H54 (cell line): Measurements from ENCODE around the gene SSU72.
"Not testable (repeated sequence)": the region's sequence is repeated elsewhere in the genome, so short reads cannot be mapped to it uniquely, and the experiment has no call there.

Experiments used
- DNase-seq: peaks from one replicate; pipeline ENCODE4 v3.0.0; 2011; ENCODE audit warnings: low spot score, mixed read lengths; ENCODE audit not compliant: insufficient read length
- FAIRE-seq: peaks from 3 replicates; lab custom pipeline; 2011; peaks lifted over from hg19 to GRCh38; lab: Jason Lieb, UNC
- POLR2A ChIP-seq: IDR thresholded peaks from 2 replicates; pipeline ENCODE4 v1.6.1; 2011; ENCODE audit warnings: low read depth, mild to moderate bottlenecking, low read length

Gene SSU72

DNA sequence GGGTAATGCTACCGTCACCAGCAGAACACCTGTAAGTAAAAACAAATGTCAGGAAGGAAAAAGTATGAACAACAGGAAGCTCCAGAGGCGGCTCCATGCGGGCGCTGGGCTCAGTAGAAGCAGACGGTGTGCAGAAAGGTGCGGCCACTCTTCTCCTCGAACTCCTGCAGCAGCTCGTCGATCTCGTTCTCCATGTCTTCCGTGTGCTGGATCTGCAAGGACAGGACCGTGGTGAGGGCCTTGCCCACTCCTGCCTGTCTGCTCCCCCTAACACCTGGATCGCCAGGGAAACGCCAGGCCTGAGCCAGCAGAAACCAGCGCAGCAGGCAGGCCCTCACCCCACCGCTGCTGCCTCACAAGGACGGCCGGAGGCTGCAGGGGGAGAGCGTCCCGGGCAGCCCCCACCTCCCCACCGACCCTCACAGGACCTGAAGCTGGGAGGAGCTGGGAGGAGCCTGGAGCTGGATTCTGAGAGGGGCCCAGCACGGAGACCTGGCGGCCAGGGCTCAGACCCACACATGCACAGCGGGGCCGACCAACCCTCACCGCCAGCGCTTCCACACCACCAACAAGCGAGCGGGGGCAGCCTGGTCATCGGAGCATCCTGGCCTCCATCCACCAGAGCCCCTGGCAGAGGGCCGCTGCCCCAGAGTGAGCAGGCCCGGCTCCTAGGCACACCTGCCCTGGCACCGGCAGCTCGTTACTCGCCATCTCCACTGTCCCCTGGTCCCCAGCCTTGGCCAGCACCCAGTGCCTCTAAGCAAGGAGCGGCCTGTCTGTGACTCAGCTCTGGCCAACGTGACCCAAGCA lies 32.5 kb downstream of the SSU72 start:
- no peak for FAIRE-seq
- no peak for DNase-seq
- TF ChIP-seq POLR2A: no peak

GRCh38 chr1:1540818-1541628 lies 33.6 kb downstream of the SSU72 start:
- no peak for TF ChIP-seq POLR2A
- no peak for FAIRE-seq
- DNase-seq: no peak

DNA sequence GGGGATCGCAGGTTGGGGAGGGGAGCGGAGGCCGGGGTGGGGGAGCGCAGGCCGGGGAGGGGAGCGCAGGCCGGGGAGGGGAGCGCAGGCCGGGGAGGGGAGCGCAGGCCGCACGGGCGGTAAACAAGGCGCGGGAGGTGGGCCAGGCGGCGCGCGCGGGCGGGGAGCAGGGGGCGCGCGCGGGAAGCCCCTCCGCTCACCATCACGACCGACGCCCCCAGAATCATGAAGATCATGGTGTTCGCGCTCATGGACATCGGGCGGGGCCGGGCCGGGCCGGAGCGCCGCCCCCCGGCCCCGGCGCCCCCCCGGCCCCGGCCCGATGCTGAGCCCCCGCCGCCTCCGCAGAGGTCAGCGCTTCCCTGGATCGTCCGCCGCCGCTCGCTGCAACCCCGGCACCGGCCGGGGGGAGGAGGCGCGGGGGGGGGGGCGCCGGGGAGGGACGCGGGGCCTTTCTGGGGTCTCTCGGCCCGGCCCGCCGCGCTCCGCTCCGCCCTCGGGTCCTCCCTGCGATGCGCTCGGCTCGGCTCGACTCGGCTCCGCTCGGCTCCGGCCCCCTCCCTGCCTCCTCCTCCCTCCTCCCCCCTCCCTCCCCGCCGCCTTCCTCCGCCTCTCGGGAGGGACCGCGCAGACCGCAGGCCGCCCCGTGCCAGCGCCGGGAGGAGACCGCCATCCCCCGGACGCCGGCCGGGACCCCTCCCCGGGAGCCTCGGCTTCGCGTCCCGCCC lies 34.4 kb downstream of the SSU72 start, which contains the start of gene TMEM240:
Gene TMEM240 (minus strand): TSS at position 535 of the 728 bp plus-strand sequence. CDS start 278 bp downstream, at position 257.
- no peak for DNase-seq

DNA sequence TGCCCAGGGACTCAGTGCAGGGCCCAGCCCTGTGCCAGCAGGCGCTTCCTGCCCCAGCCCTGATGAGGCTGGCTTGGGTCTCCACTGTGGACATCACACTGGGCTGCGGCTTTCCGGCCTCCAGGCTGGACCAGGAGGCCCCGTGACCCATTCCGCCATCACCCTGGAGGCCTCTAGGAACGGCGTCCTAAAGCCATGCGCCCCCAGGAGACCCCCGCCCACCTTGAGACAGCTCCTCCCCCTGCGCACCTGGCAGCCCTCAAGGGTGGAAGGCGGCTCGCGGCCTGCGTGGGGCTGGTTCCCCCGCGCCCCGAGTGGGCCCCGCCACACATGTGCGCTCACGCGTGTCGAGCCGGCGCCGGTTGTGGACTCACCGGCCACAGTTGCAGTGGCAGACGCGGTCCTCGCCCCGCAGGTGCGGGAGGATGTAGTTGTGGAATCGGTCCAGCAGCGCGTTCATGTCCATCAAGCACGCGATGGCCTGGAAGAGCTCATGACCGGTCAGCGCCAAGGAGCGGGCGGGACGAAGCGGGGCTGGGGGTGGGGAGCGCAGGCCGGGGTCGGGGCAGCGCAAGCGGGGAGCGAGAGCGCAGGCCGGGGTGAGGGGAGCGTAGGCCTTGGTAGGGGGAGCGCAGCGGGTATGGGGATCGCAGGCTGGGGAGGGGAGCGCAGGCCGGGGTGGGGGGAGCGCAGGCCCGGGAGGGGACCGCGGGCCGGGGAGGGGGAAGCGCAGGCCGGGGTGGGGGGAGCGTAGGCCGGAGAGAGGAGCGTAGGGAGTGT lies 35.2 kb downstream of the SSU72 start:
- DNase-seq (no peak), FAIRE-seq (no peak)
- TF ChIP-seq POLR2A: no peak

More for the DNA sequence above, 34.4 kb downstream of the SSU72 start, which contains the start of gene TMEM240:
- FAIRE-seq: no peak
- no peak for TF ChIP-seq POLR2A

- no peak for TF ChIP-seq POLR2A
- DNase-seq: no peak
- no peak for FAIRE-seq
Measured at GRCh38 chr1:1538989-1539309, 35.7 kb downstream of the SSU72 start.

DNA sequence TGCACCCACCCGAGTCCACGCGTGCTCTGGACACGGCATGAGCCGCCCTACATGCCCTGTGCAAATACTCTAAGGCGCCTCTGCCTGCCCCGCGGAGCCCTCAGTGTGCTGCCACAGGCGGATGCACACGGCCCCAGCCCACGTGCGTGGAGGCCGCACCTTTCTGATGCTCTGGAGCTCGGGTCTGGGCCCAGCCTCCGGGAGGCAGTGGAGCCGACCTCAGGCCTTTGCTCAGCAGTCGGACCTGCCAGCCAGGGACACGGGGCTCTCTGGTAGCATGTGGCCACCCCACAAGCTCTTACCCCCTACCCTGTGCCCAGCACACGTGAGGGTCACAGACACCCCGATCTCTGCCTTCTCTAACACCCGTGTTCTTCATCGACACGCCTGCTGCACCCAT lies 36.3 kb downstream of the SSU72 start:
- TF ChIP-seq POLR2A: no peak
- DNase-seq (no peak), FAIRE-seq (no peak)

- FAIRE-seq: no peak
- TF ChIP-seq POLR2A: no peak
- DNase-seq: no peak
Measured at GRCh38 chr1:1537626-1538250, 36.9 kb downstream of the SSU72 start.

- FAIRE-seq (no peak), DNase-seq (no peak)
Measured at GRCh38 chr1:1536938-1537546, 37.6 kb downstream of the SSU72 start.

DNA sequence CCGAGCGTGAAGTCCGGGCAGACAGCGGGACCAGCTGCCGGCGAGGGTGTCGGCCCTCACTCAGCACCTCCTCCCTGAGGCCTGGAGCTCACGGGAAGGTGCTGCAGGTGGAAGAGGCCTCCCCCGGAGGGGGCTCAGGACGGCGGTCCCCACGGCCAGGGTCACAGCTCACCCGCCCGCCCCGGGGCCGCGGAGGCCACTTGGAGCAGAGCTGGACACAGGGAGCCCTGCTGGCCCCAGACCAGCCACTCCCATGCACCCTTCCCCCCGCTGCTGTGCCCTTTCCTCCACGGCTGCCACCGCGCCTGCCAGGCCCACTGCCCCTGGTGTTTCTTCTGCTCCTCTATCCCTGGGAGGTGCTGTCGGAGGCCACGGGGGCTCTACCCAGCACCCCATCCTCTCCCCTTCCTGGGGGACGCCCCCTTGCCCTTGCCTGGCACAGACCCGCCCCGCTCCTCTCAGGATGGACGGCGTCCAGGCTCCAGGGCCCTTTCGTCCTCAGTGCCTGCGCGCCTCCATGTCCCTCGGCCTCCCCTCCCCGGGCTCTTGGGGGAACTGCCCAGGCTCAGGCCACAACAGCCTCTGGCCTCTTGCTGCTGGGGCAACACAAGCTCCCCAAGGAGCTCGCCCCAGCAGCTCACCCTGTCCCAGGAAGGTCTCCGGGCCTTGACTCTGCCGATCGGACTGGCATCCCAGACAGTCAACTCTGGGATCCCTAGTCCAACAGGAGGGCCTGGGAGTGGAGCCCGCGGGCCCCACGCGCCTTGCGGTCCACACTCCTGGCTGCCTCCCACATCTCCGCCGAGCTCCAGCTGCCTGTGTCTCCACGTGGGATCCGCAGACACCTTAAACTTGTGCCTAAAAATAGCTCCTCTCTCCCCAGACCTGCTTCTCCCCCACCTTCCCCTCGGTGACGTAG lies 38.4 kb downstream of the SSU72 start:
- no peak for FAIRE-seq
- TF ChIP-seq POLR2A: no peak
- DNase-seq: no peak

More at GRCh38 chr1:1536938-1537546, 37.6 kb downstream of the SSU72 start:
- TF ChIP-seq POLR2A: no peak

GRCh38 chr1:1535201-1536018 lies 39.3 kb downstream of the SSU72 start:
- FAIRE-seq (no peak), DNase-seq (no peak)
- no peak for TF ChIP-seq POLR2A

GRCh38 chr1:1534401-1535154 lies 40.1 kb downstream of the SSU72 start:
- TF ChIP-seq POLR2A: no peak
- DNase-seq (no peak), FAIRE-seq (no peak)

GRCh38 chr1:1533894-1534291 lies 40.8 kb downstream of the SSU72 start:
- not testable (repeated sequence) for DNase-seq, FAIRE-seq

- not testable (repeated sequence) for DNase-seq, FAIRE-seq
Measured at GRCh38 chr1:1533176-1533893, 41.3 kb downstream of the SSU72 start.
